Measurements from ENCODE around the gene LATS1.

- TF ChIP-seq CTCF (IDR thresholded peaks at IDR 0.05; ENCODE audit: low read depth, low read length) (no peak), EZH2phosphoT487 (IDR thresholded peaks at IDR 0.05; ENCODE audit: low read depth) (no peak)
These were observed 10.0 kb upstream of the LATS1 start for GRCh38 chr6:149727793-149728498.

All from OCI-LY3 (cell line).